Right lobe of liver (tissue), 4 donors: ENCODE results near the gene ADGRL2.

Experiments
- POLR2A ChIP-seq: fragments of 450-650 bp; IDR thresholded peaks from one replicate; pipeline ENCODE4 v1.6.1; 2017; ENCODE audit warnings: antibody characterized with exemption, mild to moderate bottlenecking
- TF ChIP-seq, protein P1 (sequence below), 4 donors: fragments of 200-600 bp in 3 of 4; fragments of 450-650 bp in 1 of 4; IDR thresholded peaks; one replicate each; pipeline versions ENCODE4 v1.5.1 to v1.8.0; 2016 to 2022; ENCODE audit warnings: antibody characterized with exemption in 4 of 4, mild to moderate bottlenecking in 2 of 4
- donor health status: DM: no; HTN: no; CAD: no.
- donor health status: DM: no; HTN: no; CAD: no.
- donor health status: DM: no; HTN: yes; CAD: no.

DNA sequence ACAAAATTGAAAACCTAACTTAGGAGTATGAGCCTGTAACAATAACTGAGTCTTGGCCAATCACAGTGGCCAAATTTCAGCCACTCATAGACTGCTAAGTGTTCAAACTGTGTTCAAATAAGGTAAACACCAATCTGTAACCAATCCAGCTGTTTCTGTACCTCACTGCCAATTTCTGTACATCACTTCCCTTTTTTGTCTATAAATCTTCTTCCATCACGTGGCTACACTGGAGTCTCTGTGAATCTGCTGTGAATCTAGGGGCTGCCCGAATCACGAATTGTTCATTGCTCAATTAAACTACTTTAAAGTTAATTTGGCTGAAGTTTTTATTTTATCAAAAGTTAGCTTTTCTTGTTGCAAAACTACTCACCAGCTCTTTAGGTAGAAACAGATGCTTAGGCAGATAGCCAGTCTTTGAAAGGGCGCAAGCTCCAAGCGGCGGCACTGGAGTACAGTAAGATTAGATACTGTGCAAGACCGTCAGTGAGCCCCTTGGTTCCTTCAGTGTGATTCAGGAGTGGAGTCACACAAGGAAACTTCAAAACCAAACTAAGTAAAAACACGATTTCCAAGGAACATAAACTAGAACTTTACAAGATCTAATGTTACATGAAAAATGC is 43.2 kb upstream of the ADGRL2 start:
- TF ChIP-seq POLR2A = no peak
- TF ChIP-seq, protein P1, sequence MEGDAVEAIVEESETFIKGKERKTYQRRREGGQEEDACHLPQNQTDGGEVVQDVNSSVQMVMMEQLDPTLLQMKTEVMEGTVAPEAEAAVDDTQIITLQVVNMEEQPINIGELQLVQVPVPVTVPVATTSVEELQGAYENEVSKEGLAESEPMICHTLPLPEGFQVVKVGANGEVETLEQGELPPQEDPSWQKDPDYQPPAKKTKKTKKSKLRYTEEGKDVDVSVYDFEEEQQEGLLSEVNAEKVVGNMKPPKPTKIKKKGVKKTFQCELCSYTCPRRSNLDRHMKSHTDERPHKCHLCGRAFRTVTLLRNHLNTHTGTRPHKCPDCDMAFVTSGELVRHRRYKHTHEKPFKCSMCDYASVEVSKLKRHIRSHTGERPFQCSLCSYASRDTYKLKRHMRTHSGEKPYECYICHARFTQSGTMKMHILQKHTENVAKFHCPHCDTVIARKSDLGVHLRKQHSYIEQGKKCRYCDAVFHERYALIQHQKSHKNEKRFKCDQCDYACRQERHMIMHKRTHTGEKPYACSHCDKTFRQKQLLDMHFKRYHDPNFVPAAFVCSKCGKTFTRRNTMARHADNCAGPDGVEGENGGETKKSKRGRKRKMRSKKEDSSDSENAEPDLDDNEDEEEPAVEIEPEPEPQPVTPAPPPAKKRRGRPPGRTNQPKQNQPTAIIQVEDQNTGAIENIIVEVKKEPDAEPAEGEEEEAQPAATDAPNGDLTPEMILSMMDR (IDR thresholded peaks at IDR 0.05) = no peak
